Non-pigmented ciliary epithelial cell (primary cell): ENCODE data around the gene SELENOI.
A peak's percentile ranks its signal among the peaks of the same experiment; 100 is the strongest.
"Not testable (repeated sequence)": the region's sequence is repeated elsewhere in the genome, so short reads cannot be mapped to it uniquely, and the experiment has no call there.

Experiments used
- DNase-seq: peaks from one replicate; pipeline ENCODE4 v3.0.0-alpha.2; 2010; ENCODE audit warnings: low read depth

SELENOI gene

GRCh38 chr2:26359886-26360473 is 14.0 kb downstream of the SELENOI start:
- no peak for DNase-seq

- DNase-seq: no peak
Observed at GRCh38 chr2:26363323-26363722, 17.4 kb downstream of the SELENOI start.

- DNase-seq: no peak
Observed at GRCh38 chr2:26363958-26364357, 18.0 kb downstream of the SELENOI start.

GRCh38 chr2:26364669-26365068 is 18.7 kb downstream of the SELENOI start:
- no peak for DNase-seq

- no peak for DNase-seq
Observed at GRCh38 chr2:26366957-26367356, 21.0 kb downstream of the SELENOI start.

GRCh38 chr2:26369664-26370063 is 23.7 kb downstream of the SELENOI start:
- not testable (repeated sequence) for DNase-seq

- DNase-seq: not testable (repeated sequence)
Observed at GRCh38 chr2:26370909-26371308, 25.0 kb downstream of the SELENOI start.

GRCh38 chr2:26376799-26377198 is 30.9 kb downstream of the SELENOI start:
- no peak for DNase-seq

GRCh38 chr2:26380281-26380680 is 34.3 kb downstream of the SELENOI start:
- no peak for DNase-seq

GRCh38 chr2:26382564-26382963 is 36.6 kb downstream of the SELENOI start:
- no peak for DNase-seq

GRCh38 chr2:26384183-26384582 is 38.2 kb downstream of the SELENOI start:
- no peak for DNase-seq

- DNase-seq: no peak
Observed at GRCh38 chr2:26384597-26384996, 38.7 kb downstream of the SELENOI start.

GRCh38 chr2:26387189-26387588 is 41.2 kb downstream of the SELENOI start:
- no peak for DNase-seq

- DNase-seq: no peak
Observed at GRCh38 chr2:26394694-26395093, 48.8 kb downstream of the SELENOI start.

GRCh38 chr2:26395394-26395793 is 49.5 kb downstream of the SELENOI start:
- no peak for DNase-seq

GRCh38 chr2:26396734-26397298 is 50.9 kb downstream of the SELENOI start:
- DNase-seq: no peak

GRCh38 chr2:26399771-26400376 is 53.9 kb downstream of the SELENOI start:
- DNase-seq: no peak

- no peak for DNase-seq
Observed at GRCh38 chr2:26400723-26401122, 54.8 kb downstream of the SELENOI start.

- DNase-seq: peak; percentile 13
Observed at GRCh38 chr2:26401739-26402541, 56.0 kb downstream of the SELENOI start, which contains the start of gene DRC1. DRC1 (plus strand) TSS chr2:26401920; CDS start chr2:26401990, 70 bp downstream.

- DNase-seq: no peak
Observed at GRCh38 chr2:26407526-26407925, 61.6 kb downstream of the SELENOI start.

GRCh38 chr2:26409785-26410184 is 63.8 kb downstream of the SELENOI start:
- no peak for DNase-seq

- no peak for DNase-seq
Observed at GRCh38 chr2:26410764-26411243, 64.9 kb downstream of the SELENOI start.

- DNase-seq: no peak
Observed at GRCh38 chr2:26411419-26411818, 65.5 kb downstream of the SELENOI start.
